ENCODE results near the gene MYLK2.

- TF ChIP-seq, protein P1, sequence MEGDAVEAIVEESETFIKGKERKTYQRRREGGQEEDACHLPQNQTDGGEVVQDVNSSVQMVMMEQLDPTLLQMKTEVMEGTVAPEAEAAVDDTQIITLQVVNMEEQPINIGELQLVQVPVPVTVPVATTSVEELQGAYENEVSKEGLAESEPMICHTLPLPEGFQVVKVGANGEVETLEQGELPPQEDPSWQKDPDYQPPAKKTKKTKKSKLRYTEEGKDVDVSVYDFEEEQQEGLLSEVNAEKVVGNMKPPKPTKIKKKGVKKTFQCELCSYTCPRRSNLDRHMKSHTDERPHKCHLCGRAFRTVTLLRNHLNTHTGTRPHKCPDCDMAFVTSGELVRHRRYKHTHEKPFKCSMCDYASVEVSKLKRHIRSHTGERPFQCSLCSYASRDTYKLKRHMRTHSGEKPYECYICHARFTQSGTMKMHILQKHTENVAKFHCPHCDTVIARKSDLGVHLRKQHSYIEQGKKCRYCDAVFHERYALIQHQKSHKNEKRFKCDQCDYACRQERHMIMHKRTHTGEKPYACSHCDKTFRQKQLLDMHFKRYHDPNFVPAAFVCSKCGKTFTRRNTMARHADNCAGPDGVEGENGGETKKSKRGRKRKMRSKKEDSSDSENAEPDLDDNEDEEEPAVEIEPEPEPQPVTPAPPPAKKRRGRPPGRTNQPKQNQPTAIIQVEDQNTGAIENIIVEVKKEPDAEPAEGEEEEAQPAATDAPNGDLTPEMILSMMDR (conservative IDR thresholded peaks at IDR 0.05 in 1 of 2, IDR thresholded peaks at IDR 0.05 in 1 of 2; ENCODE audit: extremely low read depth in 1 of 2, insufficient read depth in 1 of 2, low read depth in 1 of 2, low read length in 2 of 2): no peak
- TF ChIP-seq EZH2 (IDR thresholded peaks at IDR 0.05; ENCODE audit: borderline replicate concordance, low read length): no peak
These were observed at the start of gene MYLK2 for GRCh38 chr20:31819083-31819784.
